HepG2 (cell line): ENCODE results near the gene RASSF4. TPM values are rescaled to one million over a fixed set of nuclear protein-coding genes. Genes with fewer than 3 reads are reported as not detected.
A peak's percentile ranks its signal among the peaks of the same experiment; 100 is the strongest.

Source experiments
- AFF4 ChIP-seq: sonication (generic); formaldehyde crosslinking; IDR thresholded peaks from 2 replicates; pipeline ENCODE4 v1.4.0; 2020; ENCODE audit warnings: missing genetic modification reagents
- ARHGAP35 ChIP-seq: sonication (generic); formaldehyde crosslinking; IDR thresholded peaks from 2 replicates; pipeline ENCODE4 v1.9.0; 2022; ENCODE audit warnings: mild to moderate bottlenecking, inconsistent platforms, moderate library complexity, missing genetic modification reagents, borderline replicate concordance
- ETS1 ChIP-seq: sonication (generic); formaldehyde crosslinking; IDR thresholded peaks from 2 replicates; pipeline ENCODE4 v1.4.0; 2020; ENCODE audit warnings: missing genetic modification reagents
- FUBP1 ChIP-seq: sonication (generic); formaldehyde crosslinking; IDR thresholded peaks from 2 replicates; pipeline ENCODE4 v1.5.1; 2020; ENCODE audit warnings: missing genetic modification reagents, mild to moderate bottlenecking, borderline replicate concordance
- IKZF5 ChIP-seq: IDR thresholded peaks from 2 replicates; pipeline ENCODE4 v1.6.1; 2018; ENCODE audit warnings: missing genetic modification reagents, mild to moderate bottlenecking, missing compliant biosample characterization
- KLF6 ChIP-seq: IDR thresholded peaks from 2 replicates; pipeline ENCODE4 v1.8.0; 2016; ENCODE audit warnings: missing biosample characterization, missing genetic modification reagents
- LRRFIP1 ChIP-seq: sonication (generic); formaldehyde crosslinking; conservative IDR thresholded peaks from 2 replicates; pipeline ENCODE4 v1.4.0; 2020; ENCODE audit warnings: missing genetic modification reagents
- SOX6 ChIP-seq, 2 experiments: fragments of 450-650 bp in 1 of 2; sonication (generic) in 1 of 2; formaldehyde crosslinking in 1 of 2; IDR thresholded peaks; 2 replicates each; pipeline versions ENCODE4 v1.4.0 to v1.6.1; 2017 to 2020; ENCODE audit warnings: antibody characterized with exemption in 1 of 2, mild to moderate bottlenecking in 1 of 2, missing genetic modification reagents in 1 of 2
- SP140L ChIP-seq: sonication (generic); formaldehyde crosslinking; IDR thresholded peaks from 2 replicates; pipeline ENCODE4 v1.4.0; 2020; ENCODE audit warnings: missing genetic modification reagents, borderline replicate concordance
- SRSF4 ChIP-seq: fragments of 200-400 bp; formaldehyde crosslinking; IDR thresholded peaks from one replicate; pipeline ENCODE4 v1.6.1; 2018; ENCODE audit warnings: mild to moderate bottlenecking, low read depth, low read length, moderate library complexity; ENCODE audit not compliant: poor library complexity, severe bottlenecking
- SSRP1 ChIP-seq: IDR thresholded peaks from 2 replicates; pipeline ENCODE4 v1.6.1; 2016; ENCODE audit warnings: control low read depth
- ZNF160 ChIP-seq: sonication (generic); formaldehyde crosslinking; IDR thresholded peaks from 2 replicates; pipeline ENCODE4 v1.8.0; 2022; ENCODE audit warnings: mild to moderate bottlenecking, inconsistent platforms, missing genetic modification reagents
- ZNF337 ChIP-seq: sonication (generic); formaldehyde crosslinking; IDR thresholded peaks from 2 replicates; pipeline ENCODE4 v1.5.1; 2020; ENCODE audit warnings: missing genetic modification reagents, low read depth, mild to moderate bottlenecking, borderline replicate concordance
- ZNF451 ChIP-seq: sonication (generic); formaldehyde crosslinking; IDR thresholded peaks from 2 replicates; pipeline ENCODE4 v1.5.0; 2020; ENCODE audit warnings: mild to moderate bottlenecking, missing genetic modification reagents
- ZNF792 ChIP-seq: IDR thresholded peaks from 2 replicates; pipeline ENCODE4 v1.6.1; 2016
- ZNF839 ChIP-seq: sonication (generic); formaldehyde crosslinking; IDR thresholded peaks from 2 replicates; pipeline ENCODE4 v1.4.0; 2020; ENCODE audit warnings: missing genetic modification reagents, mild to moderate bottlenecking, borderline replicate concordance
- polyA plus RNA-seq, 8 experiments: library from polyadenylated mRNA; depleted of rRNA in 3 of 8; stranded (reverse) in 7 of 8; unstranded in 1 of 8; fragments of >200 nt; fragmentation: Illumina TruSeq in 4 of 8; extraction: Trizol in 4 of 8; gene quantifications; 2 replicates each; pipeline versions ENCODE4 v1.2.1 to v1.2.3, GENCODE V29; 2011 to 2016; ENCODE audit warnings: low read depth in 4 of 8, missing spikeins in 1 of 8, mixed read lengths in 1 of 8; ENCODE audit not compliant: insufficient read depth in 1 of 8
- total RNA-seq, 5 experiments: library from RNA; depleted of rRNA; stranded (reverse); fragments of >200 nt; fragmentation: Illumina TruSeq; extraction: Trizol; gene quantifications; 2 replicates each; pipeline ENCODE4 v1.2.3, GENCODE V29; 2016; ENCODE audit warnings: low read depth in 1 of 5

Gene RASSF4
- total and polyA plus RNA-seq, 2 of the 13 experiments (the other 11 are each of a cell fraction or from before 2014, with no cell fraction given): 34.0 to 51.7 TPM

- no peak for TF ChIP-seq IKZF5 (CRISPR knock-in tag)
- no peak for TF ChIP-seq ZNF160
- TF ChIP-seq ETS1 (CRISPR knock-in tag): peak; percentile 74; the same call in 1 of the 2 replicates
- no peak for TF ChIP-seq SP140L (CRISPR knock-in tag)
- TF ChIP-seq ZNF451 (CRISPR knock-in tag): peak; percentile 47; the same call in 1 of the 2 replicates
- TF ChIP-seq KLF6 (CRISPR knock-in tag): 0 out of 2 replicates have a peak, but pooled peaks have one; percentile 43
- TF ChIP-seq SSRP1 (CRISPR knock-in tag): peak; percentile 42; the same call in 1 of the 2 replicates
- no peak for TF ChIP-seq ZNF337
- no peak for TF ChIP-seq ZNF839 (CRISPR knock-in tag)
- TF ChIP-seq ZNF792 (CRISPR knock-in tag): no peak
- no peak for TF ChIP-seq SOX6 (IDR thresholded peaks at IDR 0.05)
- no peak for TF ChIP-seq SOX6 (CRISPR knock-in tag; IDR thresholded peaks at IDR 0.05)
- peak; percentile 49; the same call in 1 of the 2 replicates for TF ChIP-seq ARHGAP35 (CRISPR knock-in tag)
- TF ChIP-seq SRSF4: no peak
- TF ChIP-seq AFF4: peak; percentile 44; the same call in 1 of the 2 replicates
- no peak for TF ChIP-seq LRRFIP1
- TF ChIP-seq FUBP1 (CRISPR knock-in tag): peak; percentile 85; the same call in 1 of the 2 replicates
Measured at GRCh38 chr10:44977287-44978212, 17.9 kb downstream of the RASSF4 start (continued).
